ENCODE data around the gene RENBP.

- no peak for TF ChIP-seq CTCF (conservative IDR thresholded peaks at IDR 0.05 in 1 of 2, IDR thresholded peaks at IDR 0.05 in 1 of 2; ENCODE audit: extremely low read depth in 1 of 2, insufficient read depth in 1 of 2, low read depth in 1 of 2, low read length in 2 of 2)
- no peak for TF ChIP-seq EZH2 (IDR thresholded peaks at IDR 0.05; ENCODE audit: borderline replicate concordance, low read length)
These were observed 29.7 kb upstream of the RENBP start for GRCh38 chrX:153974003-153974725.

All from mammary epithelial cell (primary cell).